Thyroid gland (tissue), 4 donors: ENCODE measurements around the gene AMACR. TPM values are rescaled to one million over a fixed set of nuclear protein-coding genes. Genes with fewer than 3 reads are reported as not detected.

ENCODE experiments used
- DNase-seq, 2 donors: peaks; one replicate each; pipeline ENCODE4 v3.0.0-alpha.2; 2019
- H3K27ac ChIP-seq, 3 donors: fragments of 200-600 bp; sonication (generic); 1 replicate in 2 of 3; 2 replicates in 1 of 3; pipeline ENCODE4 v1.5.1; 2016 to 2019; ENCODE audit warnings: mild to moderate bottlenecking in 1 of 3, moderate library complexity in 1 of 3
- H3K27me3 ChIP-seq: fragments of 200-600 bp; sonication (generic); one replicate; pipeline ENCODE4 v1.5.1; 2019
- H3K36me3 ChIP-seq, 2 donors: fragments of 200-600 bp; sonication (generic); one replicate each; pipeline ENCODE4 v1.5.1; 2016 to 2019
- H3K4me1 ChIP-seq, 2 donors: fragments of 200-600 bp; sonication (generic); one replicate each; pipeline ENCODE4 v1.5.1; 2017 to 2019
- H3K4me3 ChIP-seq, 3 donors: fragments of 200-600 bp; sonication (generic); replicated peaks in 1 of 3; 1 replicate in 2 of 3; 2 replicates in 1 of 3; pipeline ENCODE4 v1.5.1; 2016; ENCODE audit warnings: mild to moderate bottlenecking in 1 of 3
- H3K9me3 ChIP-seq: fragments of 200-600 bp; sonication (generic); one replicate; pipeline ENCODE4 v1.5.1; 2017
- CTCF ChIP-seq, 6 experiments: fragments of 200-600 bp in 3 of 6; fragments of 450-650 bp in 3 of 6; sonication (generic) in 3 of 6; IDR thresholded peaks; one replicate each; pipeline ENCODE4 v1.5.1; 2016 to 2019; ENCODE audit warnings: antibody characterized with exemption in 6 of 6, mild to moderate bottlenecking in 2 of 6, inconsistent platforms in 1 of 6, moderate library complexity in 1 of 6
- POLR2A ChIP-seq, 2 donors: fragments of 450-650 bp; IDR thresholded peaks; one replicate each; pipeline ENCODE4 v1.6.1; 2017; ENCODE audit warnings: antibody characterized with exemption in 2 of 2, mild to moderate bottlenecking in 2 of 2, moderate library complexity in 1 of 2
- WGBS, 2 donors: methylation state at CpG; one replicate each; pipeline ENCODE4 v1.1.5; 2017; 5-methylcytosine and 5-hydroxymethylcytosine counted together
- intact Hi-C: fragments of 100-400 bp; cut with DNase I; formaldehyde crosslinking; loops from one replicate; pipeline ENCODE4 v1.15.1; 2023
- total RNA-seq, 4 donors: library from RNA; depleted of rRNA; stranded (reverse); fragments of >200 nt; gene quantifications; one replicate each; pipeline ENCODE4 v1.2.3, GENCODE V29; 2016

Gene AMACR
- total RNA-seq, 4 donors from 2014 or later = 10.6 to 17.9 (median 13.5) TPM

- WGBS, 2 donors = 92 to 95% methylated on average over 5 of the region's 5 CpGs
- TF ChIP-seq POLR2A (IDR thresholded peaks at IDR 0.05) (no peak), CTCF (IDR thresholded peaks at IDR 0.05) (no peak)
- no peak for DNase-seq
- no peak overlapping the region for H3K4me3 ChIP-seq
- H3K36me3 ChIP-seq = no peaks in the 10 kb centered on the region
- no peaks in the 10 kb centered on the region for H3K9me3 ChIP-seq
- H3K27ac ChIP-seq = no peak overlapping the region
- no peaks in the 10 kb centered on the region for H3K4me1 ChIP-seq
- H3K27me3 ChIP-seq = no peaks in the 10 kb centered on the region
- intact Hi-C loops = no loop called here
Measured at GRCh38 chr5:34053571-34054399, 45.9 kb upstream of the AMACR start.

GRCh38 chr5:34053133-34053532 is 45.3 kb upstream of the AMACR start:
- H3K27me3 ChIP-seq = no peaks in the 10 kb centered on the region
- no peak for TF ChIP-seq CTCF (IDR thresholded peaks at IDR 0.05)
- TF ChIP-seq POLR2A (IDR thresholded peaks at IDR 0.05) = no peak
- no peaks in the 10 kb centered on the region for H3K36me3 ChIP-seq
- no peak overlapping the region for H3K27ac ChIP-seq
- no peaks in the 10 kb centered on the region for H3K9me3 ChIP-seq
- no peaks in the 10 kb centered on the region for H3K4me1 ChIP-seq
- intact Hi-C loops = no loop called here
- WGBS, 2 donors = 22 to 44% methylated on average over 2 of the region's 2 CpGs
- DNase-seq = no peak
- no peak overlapping the region for H3K4me3 ChIP-seq

GRCh38 chr5:34051374-34051980 is 43.6 kb upstream of the AMACR start:
- Histone ChIP-seq H3K4me3 (no peak overlapping the region), H3K27me3 (no peaks in the 10 kb centered on the region), H3K4me1 (no peaks in the 10 kb centered on the region), H3K27ac (no peak overlapping the region), H3K36me3 (no peaks in the 10 kb centered on the region), H3K9me3 (no peaks in the 10 kb centered on the region)
- 88 to 90% methylated on average over 4 of the region's 4 CpGs for WGBS, 2 donors
- intact Hi-C loops = no loop called here
- DNase-seq = no peak
- no peak for TF ChIP-seq POLR2A (IDR thresholded peaks at IDR 0.05)
- no peak for TF ChIP-seq CTCF (IDR thresholded peaks at IDR 0.05)

- Histone ChIP-seq H3K27ac (no peak overlapping the region), H3K4me1 (peaks cover 0 to 5% of the 10 kb centered on the region in 2 donors), H3K4me3 (no peak overlapping the region), H3K36me3 (no peaks in the 10 kb centered on the region), H3K27me3 (no peaks in the 10 kb centered on the region), H3K9me3 (no peaks in the 10 kb centered on the region)
- intact Hi-C loops = no loop called here
- TF ChIP-seq CTCF (IDR thresholded peaks at IDR 0.05) (no peak), POLR2A (IDR thresholded peaks at IDR 0.05) (no peak)
- DNase-seq = no peak
Measured at GRCh38 chr5:34047774-34048572, 40.1 kb upstream of the AMACR start.
